BLaER1 treated with 17β-estradiol and CSF1 and Interleukin-3, amounts not matched to agents 10 nM and 100 nM (cell line): ENCODE measurements around the gene ZRANB1.

ENCODE experiments used
- H3K27ac ChIP-seq, 11 experiments: shearing (Covaris generic); formaldehyde crosslinking; 2 replicates each; pipeline ENCODE4 v1.8.1; 2022
- H3K27me3 ChIP-seq, 11 experiments: shearing (Covaris generic); formaldehyde crosslinking; 2 replicates each; pipeline ENCODE4 v1.8.1; 2022
- H3K36me3 ChIP-seq, 11 experiments: shearing (Covaris generic); formaldehyde crosslinking; 2 replicates each; pipeline ENCODE4 v1.8.1; 2022
- H3K4me1 ChIP-seq, 10 experiments: shearing (Covaris generic); formaldehyde crosslinking; 2 replicates each; pipeline ENCODE4 v1.8.1; 2022
- H3K4me2 ChIP-seq, 11 experiments: shearing (Covaris generic); formaldehyde crosslinking; 2 replicates each; pipeline ENCODE4 v1.8.1; 2022
- H3K4me3 ChIP-seq, 10 experiments: shearing (Covaris generic); formaldehyde crosslinking; 2 replicates each; pipeline ENCODE4 v1.8.1; 2022
- H3K9ac ChIP-seq, 11 experiments: shearing (Covaris generic); formaldehyde crosslinking; 2 replicates each; pipeline ENCODE4 v1.8.1; 2022
- H3K9me3 ChIP-seq, 11 experiments: shearing (Covaris generic); formaldehyde crosslinking; replicated peaks in 1 of 11; 2 replicates each; pipeline ENCODE4 v1.8.1; 2022
- H4K20me1 ChIP-seq, 11 experiments: shearing (Covaris generic); formaldehyde crosslinking; 2 replicates each; pipeline ENCODE4 v1.8.1; 2022
- Cebpa-rat ChIP-seq, 11 experiments: shearing (Covaris generic); IDR thresholded peaks; 2 replicates each; pipeline ENCODE4 v1.8.1; 2022

Gene ZRANB1

DNA sequence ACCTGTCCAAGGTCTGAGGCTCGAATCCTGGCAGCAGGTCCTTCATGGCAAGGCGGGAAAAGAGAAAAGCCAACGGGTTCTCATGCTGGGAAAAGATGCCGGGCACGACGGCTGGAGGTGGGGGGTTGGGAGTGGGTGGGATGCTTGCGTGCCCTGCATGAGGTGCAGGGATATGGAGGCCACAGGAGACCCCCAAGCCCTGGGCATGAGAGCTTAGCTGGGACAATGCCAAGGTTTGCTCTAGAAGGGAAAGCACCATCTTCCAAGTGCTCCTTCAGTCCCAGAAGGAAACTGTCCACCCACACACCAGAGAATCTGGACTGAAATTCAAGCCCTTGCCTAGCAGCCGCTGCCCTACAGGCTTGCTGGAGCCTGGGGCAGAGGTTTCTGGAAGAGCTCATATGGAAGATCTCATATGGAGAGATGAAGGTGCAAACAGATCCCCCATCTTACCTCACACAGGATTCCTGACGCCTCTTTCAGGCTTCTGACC is 64.3 kb downstream of the ZRANB1 start:
- TF ChIP-seq Cebpa-rat (IDR thresholded peaks at IDR 0.05) = no peak
- peaks cover 95 to 100% (median 100%) of the 10 kb centered on the region in 11 experiments for H4K20me1 ChIP-seq

DNA sequence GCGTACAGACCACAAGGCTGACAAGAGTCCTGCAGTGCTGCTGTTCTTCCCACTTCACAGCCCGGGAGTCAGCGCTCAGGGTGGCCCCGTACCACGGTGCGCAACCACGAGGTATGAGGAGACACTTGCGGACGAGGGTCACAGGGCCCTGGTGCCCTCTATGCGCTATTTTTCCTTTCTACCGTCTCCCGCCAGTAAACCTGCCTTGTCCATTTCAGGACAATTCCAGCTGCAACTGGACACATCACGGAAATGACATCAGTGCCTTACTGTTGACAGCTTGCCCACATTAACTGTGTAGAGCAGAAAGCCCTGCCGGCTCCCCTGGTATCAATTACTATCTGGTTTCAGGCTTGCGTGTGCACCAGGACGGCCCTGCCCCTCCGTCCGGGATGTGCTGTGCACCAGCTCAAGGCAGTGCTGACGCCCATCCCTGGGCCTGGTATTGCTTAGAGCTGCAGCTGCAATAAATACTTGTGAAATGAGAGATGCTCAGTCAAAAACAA is 65.1 kb downstream of the ZRANB1 start:
- no peak overlapping the region for H3K9ac ChIP-seq
- H4K20me1 ChIP-seq = peaks cover 99 to 100% (median 100%) of the 10 kb centered on the region in 11 experiments
- no peak overlapping the region for H3K27ac ChIP-seq
- no peak for TF ChIP-seq Cebpa-rat (IDR thresholded peaks at IDR 0.05)
- H3K4me3 ChIP-seq = no peak overlapping the region
- 0 out of 22 replicates have a peak overlapping the region, but pooled peaks of 1 of the 11 experiments have one; percentile 3 for H3K4me2 ChIP-seq
- H3K9me3 ChIP-seq = no peaks in the 10 kb centered on the region
- H3K4me1 ChIP-seq = peaks cover 0 to 22% (median 16%) of the 10 kb centered on the region in 10 experiments; a peak in 13 of 20 replicates
- peaks cover 75 to 99% (median 97%) of the 10 kb centered on the region in 11 experiments for H3K36me3 ChIP-seq
- no peaks in the 10 kb centered on the region for H3K27me3 ChIP-seq

More for the DNA sequence above, 64.3 kb downstream of the ZRANB1 start:
- peaks cover 0 to 22% (median 15%) of the 10 kb centered on the region in 10 experiments; a peak in 13 of 20 replicates for H3K4me1 ChIP-seq
- no peaks in the 10 kb centered on the region for H3K9me3 ChIP-seq
- no peak overlapping the region for H3K4me2 ChIP-seq
- H3K27me3 ChIP-seq = no peaks in the 10 kb centered on the region
- no peak overlapping the region for H3K9ac ChIP-seq
- H3K27ac ChIP-seq = no peak overlapping the region
- peaks cover 75 to 99% (median 97%) of the 10 kb centered on the region in 11 experiments for H3K36me3 ChIP-seq
- no peak overlapping the region for H3K4me3 ChIP-seq

DNA sequence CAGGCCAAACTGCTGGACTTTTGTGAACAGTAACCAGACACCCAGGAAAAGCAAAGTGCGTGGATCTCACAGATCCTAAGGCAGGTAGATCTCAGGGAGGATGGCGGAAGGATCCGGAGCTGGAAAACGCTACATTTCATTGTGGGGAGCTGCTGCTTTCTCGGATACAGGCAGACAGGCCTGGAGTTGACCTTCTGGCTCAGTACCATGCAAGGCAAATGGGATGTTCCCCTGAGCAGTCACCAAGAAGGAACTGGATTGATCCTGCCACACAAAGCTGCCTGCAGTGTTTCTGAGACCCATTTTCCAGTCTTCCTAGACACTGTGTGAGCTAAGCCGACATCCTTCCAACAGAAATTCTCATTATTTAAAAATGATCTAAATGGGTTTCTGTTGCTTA is 65.5 kb downstream of the ZRANB1 start:
- Histone ChIP-seq H3K27me3 (no peaks in the 10 kb centered on the region), H3K27ac (no peak overlapping the region), H4K20me1 (peaks cover 99 to 100% (median 100%) of the 10 kb centered on the region in 11 experiments), H3K36me3 (peaks cover 75 to 99% (median 97%) of the 10 kb centered on the region in 11 experiments), H3K4me1 (peaks cover 0 to 26% (median 16%) of the 10 kb centered on the region in 10 experiments; a peak in 13 of 20 replicates), H3K9ac (no peak overlapping the region), H3K9me3 (no peaks in the 10 kb centered on the region), H3K4me2 (no peak overlapping the region), H3K4me3 (no peak overlapping the region)
- TF ChIP-seq Cebpa-rat (IDR thresholded peaks at IDR 0.05) = no peak

DNA sequence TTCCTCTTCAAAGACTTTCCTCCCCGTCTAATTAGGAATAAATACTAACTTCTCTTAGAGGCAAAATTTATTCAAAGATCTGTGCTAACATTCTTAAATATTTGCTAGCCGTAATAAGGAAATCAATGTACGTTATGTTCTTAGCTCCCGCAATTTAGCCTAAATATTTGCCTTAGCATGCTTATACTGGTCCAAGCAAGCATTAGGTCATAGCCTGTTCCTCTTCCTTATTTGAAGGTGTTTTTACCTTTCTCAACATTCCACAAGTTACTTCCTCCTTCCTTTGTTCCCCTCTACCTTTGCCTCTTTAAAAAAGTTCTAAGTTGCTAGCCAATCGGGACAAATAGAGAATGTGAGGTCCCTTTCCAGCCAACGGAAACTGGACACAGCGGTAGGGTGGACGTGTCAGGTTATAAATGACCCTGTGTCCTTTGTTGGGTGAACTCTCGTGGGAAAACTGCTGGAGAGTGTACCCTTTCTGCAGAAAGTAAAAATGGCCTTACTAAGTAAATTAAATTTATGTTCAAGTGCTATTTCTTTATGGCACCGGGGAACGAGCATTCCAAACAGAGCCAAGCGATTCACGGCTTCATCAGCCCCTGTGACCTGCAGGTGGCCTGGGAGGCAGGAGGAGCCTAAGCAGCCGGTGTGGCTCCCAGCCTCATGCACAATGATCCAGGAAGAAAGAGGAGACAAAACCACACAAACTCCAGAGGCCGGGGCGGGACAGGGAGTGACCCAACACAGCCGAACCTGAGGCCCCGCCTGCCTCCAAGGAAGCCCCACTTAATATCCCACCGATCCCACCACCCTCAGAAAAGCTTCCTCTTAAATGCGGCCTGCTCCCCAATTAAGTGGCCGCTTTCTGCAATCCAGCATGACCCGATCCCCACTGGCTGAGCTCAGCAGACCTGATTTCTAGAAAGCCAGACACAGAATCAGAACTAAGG is 67.0 kb downstream of the ZRANB1 start:
- Histone ChIP-seq H4K20me1 (peaks cover 99 to 100% (median 100%) of the 10 kb centered on the region in 11 experiments), H3K4me1 (peaks cover 0 to 28% (median 16%) of the 10 kb centered on the region in 10 experiments; a peak in 13 of 20 replicates), H3K36me3 (peaks cover 73 to 99% (median 97%) of the 10 kb centered on the region in 11 experiments), H3K27ac (no peak overlapping the region), H3K9ac (no peak overlapping the region), H3K9me3 (no peaks in the 10 kb centered on the region), H3K4me3 (no peak overlapping the region), H3K27me3 (no peaks in the 10 kb centered on the region), H3K4me2 (no peak overlapping the region)
- no peak for TF ChIP-seq Cebpa-rat (IDR thresholded peaks at IDR 0.05)

DNA sequence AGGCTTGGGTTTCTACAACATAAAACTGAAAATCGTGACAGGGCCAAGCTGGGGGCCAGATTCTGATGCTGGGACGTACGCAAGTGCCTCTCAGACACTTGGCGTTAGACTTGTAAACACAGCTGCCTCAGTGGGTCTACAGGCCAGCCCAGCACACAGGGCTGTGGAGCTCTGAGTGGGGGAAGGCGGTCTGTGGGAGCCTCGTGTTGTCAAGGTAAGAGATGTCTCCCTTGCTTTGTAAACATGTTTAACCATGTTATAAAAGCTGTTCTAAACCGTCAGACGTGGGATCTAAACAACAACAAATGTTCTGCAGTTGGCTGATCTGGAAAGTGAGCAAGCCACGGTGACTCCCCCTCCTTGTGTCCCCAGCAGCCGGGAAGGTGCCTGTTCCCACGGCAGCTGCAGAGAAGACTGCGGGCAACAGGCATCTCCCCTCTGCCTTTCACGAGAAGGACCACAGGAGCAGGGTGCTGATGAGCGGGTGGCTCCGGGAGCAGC is 67.8 kb downstream of the ZRANB1 start:
- Histone ChIP-seq H4K20me1 (peaks cover 99 to 100% (median 100%) of the 10 kb centered on the region in 11 experiments), H3K27ac (no peak overlapping the region), H3K27me3 (no peaks in the 10 kb centered on the region), H3K4me3 (no peak overlapping the region), H3K4me2 (no peak overlapping the region), H3K36me3 (peaks cover 75 to 99% (median 97%) of the 10 kb centered on the region in 11 experiments), H3K9ac (no peak overlapping the region), H3K4me1 (peaks cover 0 to 27% (median 15%) of the 10 kb centered on the region in 10 experiments; a peak in 13 of 20 replicates), H3K9me3 (no peaks in the 10 kb centered on the region)
- TF ChIP-seq Cebpa-rat (IDR thresholded peaks at IDR 0.05) = no peak

DNA sequence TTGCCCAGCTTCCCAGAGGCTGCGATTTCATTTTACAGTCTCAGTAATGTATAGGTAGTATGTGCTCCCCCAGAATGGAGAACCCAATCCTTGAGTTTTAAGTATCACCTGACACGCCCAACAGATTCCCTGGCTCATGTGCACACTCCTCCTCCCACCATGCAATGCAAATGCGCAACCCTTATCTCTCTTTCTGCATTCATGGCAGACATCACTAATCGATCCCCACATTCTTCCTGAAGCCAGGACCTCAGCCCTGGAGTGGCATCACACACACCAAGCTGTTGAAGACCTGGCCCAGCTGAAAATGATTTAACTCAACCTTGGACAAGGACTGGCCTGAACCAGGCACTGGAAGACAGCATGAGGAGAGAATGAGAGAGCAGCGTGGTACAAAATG is 68.4 kb downstream of the ZRANB1 start:
- no peak for TF ChIP-seq Cebpa-rat (IDR thresholded peaks at IDR 0.05)
- no peak overlapping the region for H3K9ac ChIP-seq
- H3K4me1 ChIP-seq = peaks cover 0 to 20% (median 10%) of the 10 kb centered on the region in 10 experiments; a peak in 13 of 20 replicates
- peaks cover 75 to 99% (median 97%) of the 10 kb centered on the region in 11 experiments for H3K36me3 ChIP-seq
- H3K4me2 ChIP-seq = no peak overlapping the region
- H3K9me3 ChIP-seq = no peaks in the 10 kb centered on the region
- peaks cover 99 to 100% (median 100%) of the 10 kb centered on the region in 11 experiments for H4K20me1 ChIP-seq
- H3K27ac ChIP-seq = no peak overlapping the region
- no peaks in the 10 kb centered on the region for H3K27me3 ChIP-seq
- H3K4me3 ChIP-seq = no peak overlapping the region

DNA sequence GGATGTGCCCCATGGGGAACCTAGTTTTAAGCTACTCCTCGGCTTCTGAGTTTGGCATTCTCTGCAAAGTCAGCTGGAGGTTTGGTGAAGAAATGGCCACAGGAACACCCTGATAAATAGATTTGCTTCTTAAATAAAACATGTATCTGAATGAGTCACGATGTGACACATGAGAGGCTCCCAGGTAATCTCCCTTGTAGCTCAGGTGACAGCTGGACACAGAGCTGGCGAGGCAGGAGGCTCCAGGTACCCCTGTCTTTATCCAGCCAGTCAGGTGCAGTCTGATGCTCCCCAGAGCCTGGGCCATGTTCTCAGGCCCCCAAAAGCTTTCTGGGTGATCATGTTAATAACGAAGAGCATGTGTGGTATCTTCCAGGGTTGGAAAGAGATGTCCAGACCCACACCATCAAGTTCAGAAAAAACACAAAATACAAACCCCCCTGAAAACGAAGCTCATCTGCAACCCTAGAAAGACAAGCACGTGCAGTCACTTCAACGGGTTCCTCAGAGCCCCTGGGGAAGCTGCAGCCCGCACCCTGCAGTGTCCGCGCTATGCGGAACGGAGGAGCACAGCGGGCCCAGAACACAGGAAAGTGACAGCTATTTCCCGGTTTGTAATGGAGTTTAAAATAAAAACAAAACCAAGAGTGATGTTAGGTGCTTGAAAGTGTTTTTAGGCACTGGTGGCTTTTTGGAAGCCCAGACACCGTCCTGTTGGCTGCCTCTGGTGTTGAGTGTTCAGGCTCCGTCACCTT is 69.4 kb downstream of the ZRANB1 start:
- Histone ChIP-seq H3K4me2 (no peak overlapping the region), H3K9ac (no peak overlapping the region), H3K9me3 (no peaks in the 10 kb centered on the region), H3K4me3 (no peak overlapping the region), H4K20me1 (peaks cover 99 to 100% (median 100%) of the 10 kb centered on the region in 11 experiments), H3K36me3 (peaks cover 75 to 100% (median 96%) of the 10 kb centered on the region in 11 experiments), H3K27ac (no peak overlapping the region), H3K27me3 (no peaks in the 10 kb centered on the region), H3K4me1 (peaks cover 0 to 14% (median 5%) of the 10 kb centered on the region in 10 experiments; a peak in 7 of 20 replicates)
- TF ChIP-seq Cebpa-rat (IDR thresholded peaks at IDR 0.05) = no peak

DNA sequence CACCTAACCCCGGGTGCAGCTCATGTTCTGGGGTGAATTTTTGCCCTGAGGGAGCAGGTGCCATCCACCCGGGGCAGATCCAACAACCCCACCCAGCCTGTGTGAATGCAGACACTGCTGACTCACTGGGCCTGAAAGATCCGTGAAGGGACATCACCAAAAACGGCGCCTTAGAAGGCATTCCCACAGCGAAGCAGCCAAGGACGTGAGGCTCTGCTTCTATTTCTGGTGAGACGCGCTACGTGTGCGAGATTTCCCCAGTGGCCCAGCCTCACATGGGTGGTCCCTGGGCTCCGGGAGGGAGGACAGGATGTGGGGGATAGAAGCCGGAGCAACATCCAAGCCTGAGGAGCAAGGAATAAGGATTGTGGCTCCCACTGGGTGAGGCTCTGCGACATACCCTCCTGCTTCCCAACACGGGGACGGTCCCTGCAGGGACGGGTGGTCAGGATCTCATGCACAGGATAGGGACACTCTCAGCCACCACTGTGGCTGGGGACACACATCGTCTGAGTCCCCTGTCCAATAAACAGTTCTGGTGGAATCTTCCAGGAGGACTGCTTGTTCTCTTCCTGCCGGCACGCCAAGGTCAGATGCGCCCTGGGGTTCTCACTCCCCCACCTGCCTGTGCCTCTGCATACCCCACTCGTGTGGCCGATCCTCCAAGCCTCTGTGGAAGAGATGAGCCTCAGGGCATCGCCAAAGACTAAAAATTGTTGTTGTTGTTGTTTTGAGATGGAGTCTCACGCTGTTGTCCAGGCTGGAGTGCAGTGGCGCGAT is 70.2 kb downstream of the ZRANB1 start:
- Histone ChIP-seq H3K4me1 (peaks cover 0 to 14% (median 4%) of the 10 kb centered on the region in 10 experiments; a peak in 6 of 20 replicates), H3K9ac (no peak overlapping the region), H3K36me3 (peaks cover 75 to 100% (median 96%) of the 10 kb centered on the region in 11 experiments), H3K4me3 (no peak overlapping the region), H3K27me3 (no peaks in the 10 kb centered on the region), H3K9me3 (no peaks in the 10 kb centered on the region), H3K27ac (no peak overlapping the region), H4K20me1 (peaks cover 99 to 100% (median 100%) of the 10 kb centered on the region in 11 experiments), H3K4me2 (no peak overlapping the region)
- TF ChIP-seq Cebpa-rat (IDR thresholded peaks at IDR 0.05) = no peak
